ENCODE data around the gene PRR12.

DNA sequence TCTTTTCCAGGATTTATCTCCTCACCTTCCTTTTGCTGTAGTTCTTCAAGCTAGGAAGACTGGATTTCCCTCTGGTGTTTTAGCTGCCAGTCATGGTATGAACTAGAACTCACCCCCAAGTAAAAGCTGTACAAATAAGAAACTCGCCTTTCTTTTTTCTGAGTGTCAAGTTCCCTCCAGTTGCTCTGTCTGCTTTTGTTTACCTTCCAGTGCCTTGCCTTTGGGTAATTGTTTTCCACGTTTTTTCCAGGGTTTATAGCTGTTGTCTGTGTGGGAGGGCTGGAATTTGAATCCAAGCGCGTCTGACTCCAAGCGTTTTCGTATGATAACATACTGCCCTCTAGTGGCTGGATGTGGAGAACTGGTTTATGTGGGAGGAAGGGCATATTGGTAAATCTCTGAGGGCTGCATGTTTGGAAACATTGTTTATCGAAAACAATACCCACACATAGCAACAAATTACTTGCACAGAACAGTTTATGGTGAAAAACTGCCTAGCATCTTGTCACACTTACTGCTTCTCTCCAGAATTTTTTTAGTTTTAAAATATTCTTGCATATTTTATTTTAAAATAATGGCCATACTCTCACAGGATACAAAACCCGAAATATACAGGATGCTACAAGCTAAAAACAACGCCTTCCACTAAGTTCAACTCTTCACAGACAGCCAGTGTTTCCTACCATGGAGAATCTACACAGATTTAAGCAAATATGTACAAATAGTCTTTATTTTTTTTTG is 44.0 kb upstream of the PRR12 start:
- TF ChIP-seq CTCF (IDR thresholded peaks at IDR 0.05; ENCODE audit: borderline replicate concordance, extremely low read depth, low read length, poor library complexity, severe bottlenecking) (peak; percentile 94), EZH2 (IDR thresholded peaks at IDR 0.05; ENCODE audit: borderline replicate concordance, low read depth, low read length, severe bottlenecking) (no peak)
